Measurements from ENCODE around the gene SOX5.

SOX5 gene

GRCh38 chr12:23596568-23596967 lies 352.9 kb downstream of the SOX5 start:
- DNase-seq (ENCODE audit: low spot score) = no peak

- DNase-seq (ENCODE audit: low spot score) = no peak
Observed at GRCh38 chr12:23587833-23588559, 361.5 kb downstream of the SOX5 start.

DNA sequence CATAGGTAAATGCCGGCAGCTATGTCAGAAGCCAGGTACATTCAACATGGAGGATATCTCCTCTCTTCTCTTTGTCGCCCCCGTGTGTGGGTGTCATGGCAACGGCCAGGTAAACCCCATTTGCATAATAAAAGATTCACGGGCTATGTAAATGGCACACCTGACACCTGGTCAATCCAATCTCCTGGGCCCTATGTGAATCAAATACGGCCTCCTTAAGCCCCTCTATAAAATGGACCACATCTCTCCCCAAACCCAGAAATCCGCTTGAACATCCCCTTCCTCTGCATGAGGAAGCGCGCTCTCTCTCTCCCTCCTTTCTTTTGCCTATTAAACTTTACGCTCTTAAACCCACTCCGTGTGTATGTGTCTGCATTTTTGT lies 363.7 kb downstream of the SOX5 start:
- DNase-seq (ENCODE audit: low spot score) = no peak

- no peak for DNase-seq (ENCODE audit: low spot score)
Observed at GRCh38 chr12:23585156-23585781, 364.2 kb downstream of the SOX5 start.

DNA sequence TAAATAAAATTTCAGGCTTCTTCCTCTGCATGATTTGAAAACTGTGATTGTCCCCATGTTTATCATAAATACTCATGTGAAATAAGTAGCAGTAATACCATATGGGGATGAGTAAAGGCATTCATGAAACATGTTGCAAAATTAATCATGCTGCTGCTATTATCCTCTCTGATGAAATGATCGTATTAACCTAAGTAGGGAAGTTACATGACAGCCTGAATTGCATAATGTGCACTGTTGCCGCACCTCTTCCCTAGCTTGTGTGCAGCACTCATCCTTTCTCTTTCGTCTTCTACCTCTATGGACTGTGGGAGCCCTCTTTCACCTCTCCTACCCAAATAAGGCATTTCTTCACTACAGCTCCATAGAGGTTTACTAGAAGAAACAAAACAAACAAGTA lies 367.6 kb downstream of the SOX5 start:
- DNase-seq (ENCODE audit: low spot score) = no peak

DNA sequence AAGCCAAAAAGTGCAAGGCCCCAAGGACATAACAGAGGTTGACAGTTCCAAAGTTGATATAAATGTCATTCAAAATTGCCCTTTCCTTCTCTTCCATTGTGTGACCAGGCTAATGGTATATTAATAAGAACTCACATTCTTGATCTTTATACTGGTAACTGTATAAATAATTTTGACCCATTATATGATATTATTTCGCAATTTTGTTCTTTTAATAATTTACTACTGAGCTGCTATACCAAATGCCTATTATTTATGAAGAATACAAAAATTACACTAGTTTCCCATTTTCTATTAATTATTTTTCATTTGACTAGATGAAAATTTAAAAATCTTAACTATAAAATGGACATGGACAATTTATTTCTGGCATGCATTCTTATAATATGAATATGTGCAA lies 370.2 kb downstream of the SOX5 start:
- DNase-seq (ENCODE audit: low spot score) = no peak

GRCh38 chr12:23576372-23576771 lies 373.1 kb downstream of the SOX5 start:
- no peak for DNase-seq (ENCODE audit: low spot score)

- no peak for DNase-seq (ENCODE audit: low spot score)
Observed at GRCh38 chr12:23569356-23569755, 380.1 kb downstream of the SOX5 start.

DNA sequence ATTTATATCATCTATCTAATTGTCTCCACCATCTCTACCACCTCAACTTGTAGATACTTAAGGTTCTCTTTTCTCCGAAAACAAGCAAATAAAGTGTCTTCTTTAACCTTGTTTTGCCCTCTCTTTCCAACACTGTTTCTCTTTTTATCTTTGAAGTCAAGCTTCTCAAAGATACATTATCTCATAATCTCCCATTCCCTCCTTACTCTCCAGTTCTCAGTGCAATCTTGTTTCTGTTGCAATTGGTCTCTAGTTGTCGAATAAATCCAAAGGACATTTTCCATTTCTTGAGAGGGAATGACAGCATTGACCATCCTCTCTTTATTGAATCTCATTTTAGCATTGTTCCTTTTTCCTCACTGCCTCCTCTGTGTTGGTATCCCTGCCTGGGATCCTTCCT lies 383.3 kb downstream of the SOX5 start:
- no peak for DNase-seq (ENCODE audit: low spot score)

DNA sequence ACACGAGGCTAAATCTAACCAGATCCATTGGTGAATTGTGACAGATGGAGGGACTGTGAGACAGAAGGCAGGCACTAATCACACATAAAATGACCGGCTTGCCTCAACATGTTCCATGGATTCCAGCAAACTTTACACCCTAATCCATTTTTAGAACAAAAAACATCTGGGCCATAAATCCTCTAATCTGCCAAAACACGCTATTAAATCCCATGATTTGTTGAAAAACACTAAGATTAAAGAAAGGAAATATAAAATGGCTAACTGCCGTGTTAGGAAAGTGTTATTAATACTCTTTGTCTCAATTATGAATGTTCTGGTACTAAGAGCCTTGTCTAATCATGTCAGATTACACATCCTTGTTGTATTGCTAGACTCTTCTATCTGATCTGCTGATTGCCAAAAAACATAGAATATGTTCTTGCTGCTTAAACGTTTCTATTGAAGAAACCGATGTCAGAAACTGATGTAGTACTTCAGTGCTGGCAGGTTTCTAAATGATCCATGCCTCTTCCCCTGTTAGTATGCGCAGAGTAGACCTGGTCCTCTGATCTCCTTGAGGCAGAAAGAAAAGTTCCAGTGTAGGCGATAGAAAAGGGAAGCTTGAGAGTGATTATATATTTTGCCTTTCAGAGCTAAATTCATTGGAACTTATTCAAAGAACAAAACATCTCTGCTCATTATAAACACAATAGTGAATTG lies 384.9 kb downstream of the SOX5 start:
- no peak for DNase-seq (ENCODE audit: low spot score)

GRCh38 chr12:23561364-23562345 lies 387.8 kb downstream of the SOX5 start:
- no peak for DNase-seq (ENCODE audit: low spot score)

- DNase-seq (ENCODE audit: low spot score) = no peak
Observed at GRCh38 chr12:23560611-23561010, 388.9 kb downstream of the SOX5 start.

- DNase-seq (ENCODE audit: low spot score) = no peak
Observed at GRCh38 chr12:23559268-23559753, 390.2 kb downstream of the SOX5 start.

- DNase-seq (ENCODE audit: low spot score) = no peak
Observed at GRCh38 chr12:23556661-23557060, 392.8 kb downstream of the SOX5 start.

GRCh38 chr12:23555825-23556207 lies 393.7 kb downstream of the SOX5 start:
- no peak for DNase-seq (ENCODE audit: low spot score)

GRCh38 chr12:23555180-23555824 lies 394.2 kb downstream of the SOX5 start:
- no peak for DNase-seq (ENCODE audit: low spot score)

DNA sequence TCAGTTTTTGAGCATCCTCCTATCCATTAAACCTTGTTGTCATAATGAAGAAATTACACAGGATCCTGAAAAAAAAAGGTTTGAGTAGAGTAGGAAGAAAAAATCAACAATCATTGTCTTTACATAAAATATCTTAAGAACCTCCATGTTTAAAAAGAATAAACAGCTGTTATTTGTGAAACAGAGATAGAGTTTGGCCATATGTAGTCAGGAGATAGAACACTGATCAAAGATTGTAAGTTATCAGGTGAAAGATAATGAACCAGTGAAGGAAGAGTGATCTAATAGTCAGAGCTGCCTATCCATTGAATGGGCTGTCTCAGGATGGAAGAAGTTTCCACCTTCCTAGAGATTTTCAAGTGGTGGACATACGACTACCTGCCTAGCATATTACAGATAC lies 397.1 kb downstream of the SOX5 start:
- DNase-seq (ENCODE audit: low spot score) = no peak

DNA sequence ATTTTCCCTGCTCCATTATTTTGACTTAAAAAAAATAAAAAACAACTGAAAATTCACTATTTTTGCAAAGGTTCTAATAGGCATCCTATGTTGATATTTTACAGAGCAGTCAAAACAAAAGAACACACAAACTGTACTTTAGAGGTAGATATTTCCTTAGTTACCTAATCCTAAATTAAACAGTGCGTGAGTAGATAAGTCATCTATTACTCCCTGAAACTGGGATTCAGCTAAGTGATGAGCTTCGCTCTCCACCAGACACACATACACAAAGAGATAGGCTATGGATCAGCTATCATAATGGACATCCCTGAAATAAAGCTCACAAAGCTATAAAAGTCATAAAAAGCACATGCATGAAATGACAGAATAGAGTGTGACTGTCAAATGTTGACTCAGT lies 398.7 kb downstream of the SOX5 start:
- DNase-seq (ENCODE audit: low spot score) = no peak

GRCh38 chr12:23548742-23549141 lies 400.7 kb downstream of the SOX5 start:
- DNase-seq (ENCODE audit: low spot score) = no peak

- DNase-seq (ENCODE audit: low spot score) = no peak
Observed at GRCh38 chr12:23546756-23547155, 402.7 kb downstream of the SOX5 start.

- DNase-seq (ENCODE audit: low spot score) = no peak
Observed at GRCh38 chr12:23543767-23544166, 405.7 kb downstream of the SOX5 start.

GRCh38 chr12:23542187-23542586 lies 407.3 kb downstream of the SOX5 start:
- DNase-seq (ENCODE audit: low spot score) = no peak
